ENCODE measurements around the gene FAM184B.

GRCh38 chr4:17726911-17727310 is 54.5 kb downstream of the FAM184B start:
- no peak for TF ChIP-seq CTCF (IDR thresholded peaks at IDR 0.05)
- TF ChIP-seq POLR2A (IDR thresholded peaks at IDR 0.05), result no peak

All from lower leg skin (tissue), 3 donors.